TTC549 (cell line): ENCODE data around the gene THAP6.
"Not testable (repeated sequence)": the region's sequence is repeated elsewhere in the genome, so short reads cannot be mapped to it uniquely, and the experiment has no call there.

Source experiments
- FAIRE-seq: peaks from 2 replicates; lab custom pipeline; 2012; peaks lifted over from hg19 to GRCh38; lab: Jason Lieb, UNC

Gene THAP6

GRCh38 chr4:75514131-75514948, at the start of gene THAP6, which contains the start of gene RCHY1:
Gene THAP6 (plus strand): TSS chr4:75514473. CDS start chr4:75515453, 980 bp downstream.
Gene RCHY1 (minus strand): TSS chr4:75514403. CDS start chr4:75514286, 117 bp downstream.
- FAIRE-seq, result peak; percentile 90

- no peak for FAIRE-seq
Measured at GRCh38 chr4:75469896-75470295, 44.4 kb upstream of the THAP6 start.

- FAIRE-seq, result no peak
Measured at GRCh38 chr4:75470738-75471137, 43.5 kb upstream of the THAP6 start.

GRCh38 chr4:75477201-75477600, 37.1 kb upstream of the THAP6 start:
- no peak for FAIRE-seq

- FAIRE-seq, result no peak
Measured at GRCh38 chr4:75484190-75484589, 30.1 kb upstream of the THAP6 start.

- peak; percentile 80 for FAIRE-seq
Measured at GRCh38 chr4:75490155-75490554, 24.1 kb upstream of the THAP6 start.

- no peak for FAIRE-seq
Measured at GRCh38 chr4:75494563-75494962, 19.7 kb upstream of the THAP6 start.

- no peak for FAIRE-seq
Measured at GRCh38 chr4:75495476-75495875, 18.8 kb upstream of the THAP6 start.

GRCh38 chr4:75496406-75496805, 17.9 kb upstream of the THAP6 start:
- no peak for FAIRE-seq

GRCh38 chr4:75497133-75497532, 17.1 kb upstream of the THAP6 start:
- no peak for FAIRE-seq

- no peak for FAIRE-seq
Measured at GRCh38 chr4:75498041-75498440, 16.2 kb upstream of the THAP6 start.

- no peak for FAIRE-seq
Measured at GRCh38 chr4:75499900-75500299, 14.4 kb upstream of the THAP6 start.

- FAIRE-seq, result no peak
Measured at GRCh38 chr4:75502671-75503070, 11.6 kb upstream of the THAP6 start.

GRCh38 chr4:75505630-75506029, 8.6 kb upstream of the THAP6 start:
- FAIRE-seq, result no peak

GRCh38 chr4:75509592-75509991, 4.7 kb upstream of the THAP6 start:
- not testable (repeated sequence) for FAIRE-seq

GRCh38 chr4:75511841-75512240, 2.4 kb upstream of the THAP6 start:
- FAIRE-seq, result no peak

- FAIRE-seq, result no peak
Measured at GRCh38 chr4:75512386-75513211, 1.7 kb upstream of the THAP6 start.

GRCh38 chr4:75513526-75514130, 645 bp upstream of the THAP6 start:
- no peak for FAIRE-seq

GRCh38 chr4:75514949-75515612, 808 bp downstream of the THAP6 start:
- FAIRE-seq, result no peak

- no peak for FAIRE-seq
Measured at GRCh38 chr4:75516144-75516543, 1.9 kb downstream of the THAP6 start.

- FAIRE-seq, result not testable (repeated sequence)
Measured at GRCh38 chr4:75519452-75519851, 5.2 kb downstream of the THAP6 start.

GRCh38 chr4:75525086-75525485, 10.8 kb downstream of the THAP6 start:
- FAIRE-seq, result no peak
